ENCODE measurements around the gene CA4.
"Not testable (repeated sequence)": the region's sequence is repeated elsewhere in the genome, so short reads cannot be mapped to it uniquely, and the experiment has no call there.

CA4 gene

GRCh38 chr17:60186846-60187745 lies 37.3 kb downstream of the CA4 start:
- H3K27me3 ChIP-seq (ENCODE audit: low read depth); H3K9me3 ChIP-seq; H3K4me1 ChIP-seq; H3K4me3 ChIP-seq; in situ Hi-C loops (cut with MboI; ENCODE audit: low sequenced_read_pairs); DNase-seq (ENCODE audit: low spot score in 2 of 2): not testable (repeated sequence)
- H3K36me3 ChIP-seq (replicated peaks), result peaks cover 23% of the 10 kb centered on the region

GRCh38 chr17:60188759-60189158 lies 39.0 kb downstream of the CA4 start:
- H3K4me3 ChIP-seq, result no peak overlapping the region
- H3K36me3 ChIP-seq (replicated peaks), result peaks cover 24% of the 10 kb centered on the region
- H3K4me1 ChIP-seq, result no peaks in the 10 kb centered on the region
- no peaks in the 10 kb centered on the region for H3K9me3 ChIP-seq
- H3K27me3 ChIP-seq (ENCODE audit: low read depth), result no peaks in the 10 kb centered on the region
- no peak for DNase-seq (ENCODE audit: low spot score in 2 of 2)
- in situ Hi-C loops (cut with MboI; ENCODE audit: low sequenced_read_pairs), result no loop called here

- H3K36me3 ChIP-seq (replicated peaks), result peaks cover 21% of the 10 kb centered on the region
- not testable (repeated sequence) for H3K27me3 ChIP-seq (ENCODE audit: low read depth)
Observed at GRCh38 chr17:60190032-60190431, 40.3 kb downstream of the CA4 start.

DNA sequence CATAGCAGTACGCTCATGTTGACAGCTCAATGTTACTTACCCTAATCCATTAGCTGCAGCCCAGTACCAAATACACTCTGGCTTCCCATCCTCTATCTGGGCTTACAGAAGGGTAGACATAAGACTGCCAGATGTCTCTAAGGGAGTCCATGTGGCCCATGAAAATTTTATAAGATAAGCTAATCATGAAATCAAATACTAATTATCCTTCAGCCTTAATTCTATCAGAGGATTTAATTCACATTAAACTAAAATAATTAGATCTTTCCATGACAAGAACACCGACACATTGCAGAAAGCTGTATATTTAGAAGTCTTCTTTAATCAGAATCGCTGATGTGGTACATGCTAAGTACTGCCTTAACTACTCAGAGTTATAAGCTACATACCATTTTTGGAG lies 43.3 kb downstream of the CA4 start:
- H3K27me3 ChIP-seq (ENCODE audit: low read depth); H3K4me1 ChIP-seq; in situ Hi-C loops (cut with MboI; ENCODE audit: low sequenced_read_pairs); H3K9me3 ChIP-seq; DNase-seq (ENCODE audit: low spot score in 2 of 2); H3K4me3 ChIP-seq: not testable (repeated sequence)
- peaks cover 31% of the 10 kb centered on the region for H3K36me3 ChIP-seq (replicated peaks)

More at GRCh38 chr17:60190032-60190431, 40.3 kb downstream of the CA4 start:
- DNase-seq (ENCODE audit: low spot score in 2 of 2); H3K9me3 ChIP-seq; H3K4me3 ChIP-seq; in situ Hi-C loops (cut with MboI; ENCODE audit: low sequenced_read_pairs); H3K4me1 ChIP-seq: not testable (repeated sequence)

- Histone ChIP-seq H3K36me3 (replicated peaks) (peaks cover 31% of the 10 kb centered on the region), H3K4me3 (no peak overlapping the region)
- in situ Hi-C loops (cut with MboI; ENCODE audit: low sequenced_read_pairs), result no loop called here
Observed at GRCh38 chr17:60193482-60193881, 43.7 kb downstream of the CA4 start.

DNA sequence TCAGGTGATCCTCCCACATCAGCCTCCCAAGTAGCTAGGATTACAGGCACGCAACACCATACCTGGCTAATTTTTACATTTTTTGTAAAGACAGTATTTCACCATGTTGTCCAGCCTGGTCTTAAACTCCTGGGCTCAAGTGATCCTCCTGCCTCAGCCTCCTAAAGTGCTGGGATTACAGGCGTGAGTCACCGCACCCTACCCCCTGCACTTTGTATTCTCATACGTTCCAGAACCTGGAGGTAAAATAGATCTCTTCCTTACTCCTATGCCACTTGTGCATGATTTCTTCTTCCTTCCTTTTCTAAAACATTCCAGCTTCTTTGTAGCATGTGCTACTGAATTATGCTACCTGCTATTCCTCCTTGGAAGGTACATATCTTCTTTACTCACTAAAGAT lies 44.4 kb downstream of the CA4 start:
- in situ Hi-C loops (cut with MboI; ENCODE audit: low sequenced_read_pairs); H3K27me3 ChIP-seq (ENCODE audit: low read depth); DNase-seq (ENCODE audit: low spot score in 2 of 2); H3K4me1 ChIP-seq; H3K9me3 ChIP-seq; H3K4me3 ChIP-seq: not testable (repeated sequence)
- peaks cover 31% of the 10 kb centered on the region for H3K36me3 ChIP-seq (replicated peaks)

More at GRCh38 chr17:60193482-60193881, 43.7 kb downstream of the CA4 start:
- no peaks in the 10 kb centered on the region for H3K9me3 ChIP-seq
- DNase-seq (ENCODE audit: low spot score in 2 of 2), result no peak
- no peaks in the 10 kb centered on the region for H3K27me3 ChIP-seq (ENCODE audit: low read depth)
- H3K4me1 ChIP-seq, result no peaks in the 10 kb centered on the region

DNA sequence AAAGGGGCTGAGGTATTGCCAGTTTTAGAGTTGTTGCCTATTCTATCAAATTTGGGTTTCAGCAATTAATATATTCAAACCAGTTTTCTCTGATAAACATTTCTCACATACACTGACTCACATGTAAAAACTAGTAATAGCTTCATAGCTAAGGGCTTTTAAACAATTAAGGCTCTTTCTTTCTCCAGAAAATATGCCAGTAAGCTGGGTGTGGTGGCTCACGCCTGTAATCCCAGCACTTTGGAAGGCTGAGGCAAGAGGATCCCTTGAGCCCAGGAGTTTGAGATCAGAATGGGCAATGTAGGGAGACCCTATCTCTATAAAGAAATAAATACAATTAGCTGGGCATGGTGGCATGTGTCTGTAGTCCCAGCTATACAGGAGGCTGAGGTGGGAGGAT lies 48.9 kb downstream of the CA4 start:
- H3K27me3 ChIP-seq (ENCODE audit: low read depth); H3K4me1 ChIP-seq; DNase-seq (ENCODE audit: low spot score in 2 of 2); in situ Hi-C loops (cut with MboI; ENCODE audit: low sequenced_read_pairs); H3K4me3 ChIP-seq; H3K9me3 ChIP-seq: not testable (repeated sequence)
- peaks cover 11% of the 10 kb centered on the region for H3K36me3 ChIP-seq (replicated peaks)

GRCh38 chr17:60205782-60206181 lies 56.0 kb downstream of the CA4 start:
- H3K4me3 ChIP-seq; in situ Hi-C loops (cut with MboI; ENCODE audit: low sequenced_read_pairs); DNase-seq (ENCODE audit: low spot score in 2 of 2); H3K27me3 ChIP-seq (ENCODE audit: low read depth); H3K9me3 ChIP-seq; H3K4me1 ChIP-seq; H3K36me3 ChIP-seq (replicated peaks): not testable (repeated sequence)

DNA sequence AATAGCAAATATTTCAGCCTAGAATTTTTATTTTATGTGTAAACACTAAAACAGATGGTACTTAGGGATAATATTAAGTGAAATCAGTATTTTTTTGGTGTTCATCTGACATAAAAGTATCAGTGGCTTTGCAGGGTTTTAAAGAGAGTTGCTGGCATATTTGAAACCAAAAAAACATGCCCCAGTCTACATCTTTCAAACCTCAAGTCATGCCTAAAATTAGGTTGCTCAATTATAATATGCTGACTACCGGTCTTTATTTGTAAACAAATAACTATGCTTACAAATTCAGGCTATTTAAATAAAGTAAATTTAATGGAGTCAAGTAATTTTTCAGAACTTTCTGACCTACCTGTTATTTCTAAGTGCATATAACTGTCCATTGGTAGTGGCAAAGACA lies 58.5 kb downstream of the CA4 start:
- H3K36me3 ChIP-seq (replicated peaks); H3K4me3 ChIP-seq; H3K4me1 ChIP-seq; H3K9me3 ChIP-seq; in situ Hi-C loops (cut with MboI; ENCODE audit: low sequenced_read_pairs); DNase-seq (ENCODE audit: low spot score in 2 of 2); H3K27me3 ChIP-seq (ENCODE audit: low read depth): not testable (repeated sequence)

Data from HAP-1 (cell line).